ENCODE results near the gene ANXA6. TPM values are rescaled to one million over a fixed set of nuclear protein-coding genes. Genes with fewer than 3 reads are reported as not detected.

ANXA6 gene
- total and polyA plus RNA-seq, 10 of the 15 experiments (the other 5 are each of a cell fraction or from before 2014, with no cell fraction given) = 44.0 to 571 (median 465) TPM

DNA sequence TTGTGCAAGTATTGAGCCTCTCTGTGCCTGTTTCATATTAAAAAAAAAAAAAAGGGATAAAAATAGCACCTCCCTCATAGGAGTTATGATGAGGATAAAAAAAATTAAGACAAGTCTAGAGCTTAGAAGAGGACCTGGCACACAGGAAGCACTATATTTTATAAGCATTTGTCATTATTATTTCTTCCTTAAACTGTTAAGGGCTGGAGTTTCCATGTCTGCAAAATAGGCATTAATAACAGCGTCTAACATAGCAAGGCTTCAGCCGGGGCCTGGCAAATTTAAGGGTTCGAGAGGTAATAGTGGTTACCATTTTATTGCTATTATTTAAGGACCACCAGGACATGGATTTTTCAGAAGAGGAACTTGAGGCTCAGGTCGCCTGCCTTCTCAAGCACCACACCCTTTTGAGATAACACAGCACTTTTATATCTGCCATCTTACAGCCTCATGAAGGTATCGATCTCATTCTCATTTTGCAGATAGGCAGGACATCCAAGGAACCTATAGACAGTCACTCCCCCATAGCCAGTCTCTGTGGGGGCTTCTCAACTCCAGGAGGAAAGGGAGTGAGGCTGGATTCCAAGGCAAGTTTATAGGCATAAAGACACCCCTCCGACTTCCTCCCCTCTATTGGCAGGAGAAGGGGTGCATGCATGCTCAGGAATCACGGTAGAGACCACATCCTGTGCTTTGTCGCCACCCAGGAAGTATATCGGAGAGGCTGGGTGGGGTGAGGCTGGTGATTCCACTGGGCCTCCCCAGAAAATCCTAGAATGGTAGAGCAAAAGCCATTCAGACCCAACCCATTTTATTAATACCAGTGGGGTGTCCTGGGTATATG lies 2.4 kb downstream of the ANXA6 start:
- Histone ChIP-seq H2AFZ (ENCODE audit: control insufficient read depth, low read depth, low read length) (no peak overlapping the region; the same call in 1 of the 2 replicates), H3K27me3 (replicated peaks in 1 of 2; ENCODE audit: control insufficient read depth in 2 of 2, insufficient read depth in 2 of 2, low read length in 1 of 2) (no peaks in the 10 kb centered on the region), H3K9ac (ENCODE audit: control insufficient read depth, insufficient read depth, low read length) (peak overlapping the region; percentile 90), H3K79me2 (ENCODE audit: control insufficient read depth, insufficient read depth, low read length) (peaks cover 86% of the 10 kb centered on the region), H3K4me1 (ENCODE audit: control insufficient read depth, insufficient read depth, low read length) (peaks cover 51% of the 10 kb centered on the region), H4K20me1 (ENCODE audit: control insufficient read depth, insufficient read depth) (no peaks in the 10 kb centered on the region), H3K4me3 (peak overlapping the region; percentile 97), H3K9me3 (replicated peaks; ENCODE audit: control insufficient read depth, insufficient read depth, low read length) (no peaks in the 10 kb centered on the region), H3K27ac (ENCODE audit: control insufficient read depth, insufficient read depth) (peak overlapping the region; percentile 89), H3K4me2 (ENCODE audit: control insufficient read depth, insufficient read depth) (peak overlapping the region; percentile 95), H3K36me3 (ENCODE audit: control insufficient read depth in 2 of 2, insufficient read depth in 2 of 2, low read length in 1 of 2) (0 out of 4 replicates have a peak, but pooled peaks cover 0 to 3% of the 10 kb centered on the region in 2 experiments)
- ChIA-PET POLR2A (interaction anchor here (0.5 to 8.9 kb wide), 16 partner anchors 8 to 743 kb away, joined by 3 to 152 read pairs (median 4); partner anchors contain the start of genes CCDC69, CD74 and GM2A), SMC1A (ENCODE audit: uncharacterized antibody, unreplicated experiment) (interaction anchor here (0.7 to 35.3 kb wide), 9 partner anchors 9 to 702 kb away, joined by 3 to 1132 read pairs (median 3); no protein-coding TSS in a partner anchor), CTCF (interaction anchor here (0.8 to 40.1 kb wide), 8 partner anchors 8 to 143 kb away, joined by 3 to 1107 read pairs (median 7); no protein-coding TSS in a partner anchor), RAD21 (ENCODE audit: unreplicated experiment) (interaction anchor here (0.8 to 10.8 kb wide), 13 partner anchors 10 to 97 kb away, joined by 3 to 222 read pairs (median 7); partner anchors contain the start of gene GM2A)
- intact Hi-C loops (cut with micrococcal nuclease; ENCODE audit: unreplicated experiment) (loop anchor here (5.0 to 10.0 kb wide), 5 partner anchors 97 to 1350 kb away; partner anchors contain the start of genes CD74, G3BP1 and GM2A), in situ Hi-C loops (cut with MboI) (no loop called here)
- DNase-seq (ENCODE audit: low read depth, low spot score) = peak; percentile 35
- WGBS (ENCODE audit: insufficient coverage, insufficient replicate concordance, low lambda C conversion rate, missing lambda C conversion rate) = 2% methylated on average over 9 of the region's 9 CpGs
- peak; percentile 35 for FAIRE-seq
- BruUV-seq (replicated peaks) = TSS peak; percentile 43
- ATAC-seq = peak; percentile 28
- TF ChIP-seq, protein P1, sequence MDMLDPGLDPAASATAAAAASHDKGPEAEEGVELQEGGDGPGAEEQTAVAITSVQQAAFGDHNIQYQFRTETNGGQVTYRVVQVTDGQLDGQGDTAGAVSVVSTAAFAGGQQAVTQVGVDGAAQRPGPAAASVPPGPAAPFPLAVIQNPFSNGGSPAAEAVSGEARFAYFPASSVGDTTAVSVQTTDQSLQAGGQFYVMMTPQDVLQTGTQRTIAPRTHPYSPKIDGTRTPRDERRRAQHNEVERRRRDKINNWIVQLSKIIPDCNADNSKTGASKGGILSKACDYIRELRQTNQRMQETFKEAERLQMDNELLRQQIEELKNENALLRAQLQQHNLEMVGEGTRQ (IDR thresholded peaks at IDR 0.05; ENCODE audit: borderline replicate concordance, low read depth, low read length) = no peak
- no peak for TF ChIP-seq CTCF (IDR thresholded peaks at IDR 0.05 in 2 of 3, conservative IDR thresholded peaks at IDR 0.05 in 1 of 3; ENCODE audit: control insufficient read depth in 2 of 3, extremely low read depth in 1 of 3, insufficient read depth in 1 of 3, low read depth in 3 of 3, low read length in 3 of 3)
- TF ChIP-seq SIN3A (IDR thresholded peaks at IDR 0.05; ENCODE audit: low read depth, low read length) = no peak
- no peak for TF ChIP-seq RAD21 (IDR thresholded peaks at IDR 0.05; ENCODE audit: insufficient read depth, low read depth, low read length)
- no peak for TF ChIP-seq NR2F1 (conservative IDR thresholded peaks at IDR 0.05)
- TF ChIP-seq CHD4 (IDR thresholded peaks at IDR 0.05) = no peak
- TF ChIP-seq SUPT20H (IDR thresholded peaks at IDR 0.05; ENCODE audit: borderline replicate concordance, control insufficient read depth, low read depth, low read length) = no peak
- TF ChIP-seq ESRRA (IDR thresholded peaks at IDR 0.05; ENCODE audit: low read length) = no peak
- TF ChIP-seq POLR2AphosphoS2 (IDR thresholded peaks at IDR 0.05; ENCODE audit: low read depth, low read length) = no peak; the same call in 1 of the 2 replicates
- no peak for TF ChIP-seq JUNB (IDR thresholded peaks at IDR 0.05)
- no peak for TF ChIP-seq TBL1XR1 (IDR thresholded peaks at IDR 0.05; ENCODE audit: low read depth, low read length)
- TF ChIP-seq SPI1 (IDR thresholded peaks at IDR 0.05; ENCODE audit: borderline replicate concordance, insufficient read depth, low read depth, low read length) = no peak
- TF ChIP-seq, protein P2, sequence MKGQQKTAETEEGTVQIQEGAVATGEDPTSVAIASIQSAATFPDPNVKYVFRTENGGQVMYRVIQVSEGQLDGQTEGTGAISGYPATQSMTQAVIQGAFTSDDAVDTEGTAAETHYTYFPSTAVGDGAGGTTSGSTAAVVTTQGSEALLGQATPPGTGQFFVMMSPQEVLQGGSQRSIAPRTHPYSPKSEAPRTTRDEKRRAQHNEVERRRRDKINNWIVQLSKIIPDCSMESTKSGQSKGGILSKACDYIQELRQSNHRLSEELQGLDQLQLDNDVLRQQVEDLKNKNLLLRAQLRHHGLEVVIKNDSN (IDR thresholded peaks at IDR 0.05; ENCODE audit: borderline replicate concordance, extremely low read length, insufficient read depth, low read depth, low read length) = no peak
- no peak for TF ChIP-seq ZZZ3 (IDR thresholded peaks at IDR 0.05; ENCODE audit: control insufficient read depth, insufficient read length, low read depth)
- no peak for TF ChIP-seq ATF7 (IDR thresholded peaks at IDR 0.05; ENCODE audit: low read depth)
- no peak for TF ChIP-seq SMC3 (IDR thresholded peaks at IDR 0.05; ENCODE audit: borderline replicate concordance, low read length)
- TF ChIP-seq EED (IDR thresholded peaks at IDR 0.05; ENCODE audit: low read depth) = peak; percentile 83; the same call in 1 of the 2 replicates
- no peak for TF ChIP-seq SREBF2 (IDR thresholded peaks at IDR 0.05; ENCODE audit: low read length)
- TF ChIP-seq PAX5 (IDR thresholded peaks at IDR 0.05; ENCODE audit: borderline replicate concordance, low read depth, low read length) = no peak
- TF ChIP-seq MYB (IDR thresholded peaks at IDR 0.05; ENCODE audit: borderline replicate concordance, low read depth, low read length) = no peak
